ENCODE measurements around the gene DDAH2.

DDAH2 gene

DNA sequence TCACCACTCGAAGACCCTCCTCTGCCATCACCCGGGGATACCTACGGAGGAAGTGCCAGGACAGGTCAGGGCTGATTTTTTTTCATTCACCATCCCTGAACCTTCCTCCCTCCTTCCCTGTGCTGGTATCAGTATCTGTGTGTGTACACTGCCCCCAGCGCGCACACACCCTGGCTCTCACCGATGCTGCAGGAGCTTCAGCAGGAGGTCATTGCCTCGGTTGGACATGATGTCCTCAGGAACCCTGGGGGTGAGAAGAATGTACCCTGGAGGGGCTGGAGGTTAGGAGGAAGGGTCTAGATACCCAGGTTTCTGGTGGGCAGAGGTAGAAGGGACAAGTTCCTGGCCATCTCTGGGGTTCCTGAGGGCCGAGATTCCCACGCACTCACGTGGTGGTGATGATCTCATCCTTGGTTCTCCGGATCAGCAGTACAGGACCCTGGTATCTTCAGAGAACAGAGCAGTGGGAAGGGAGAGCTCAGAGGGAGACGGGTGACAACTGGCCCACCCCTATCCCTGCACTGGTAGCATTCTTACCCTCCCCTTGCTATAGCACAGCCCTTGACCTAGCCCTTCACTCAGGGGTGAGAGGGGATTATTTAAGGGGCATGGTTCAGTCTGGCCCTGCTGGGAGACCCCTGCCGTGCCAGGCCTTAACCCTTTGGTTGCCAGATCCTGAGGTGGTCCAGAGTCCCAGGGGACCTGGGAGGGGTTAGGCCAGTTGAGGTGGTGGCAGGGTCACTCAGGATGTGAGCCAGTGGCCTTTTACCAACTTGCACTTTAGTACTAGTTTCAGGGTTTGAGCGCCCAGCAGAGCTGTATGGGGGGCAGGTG, 41.0 kb downstream of the DDAH2 start:
- no peak for DNase-seq

DNA sequence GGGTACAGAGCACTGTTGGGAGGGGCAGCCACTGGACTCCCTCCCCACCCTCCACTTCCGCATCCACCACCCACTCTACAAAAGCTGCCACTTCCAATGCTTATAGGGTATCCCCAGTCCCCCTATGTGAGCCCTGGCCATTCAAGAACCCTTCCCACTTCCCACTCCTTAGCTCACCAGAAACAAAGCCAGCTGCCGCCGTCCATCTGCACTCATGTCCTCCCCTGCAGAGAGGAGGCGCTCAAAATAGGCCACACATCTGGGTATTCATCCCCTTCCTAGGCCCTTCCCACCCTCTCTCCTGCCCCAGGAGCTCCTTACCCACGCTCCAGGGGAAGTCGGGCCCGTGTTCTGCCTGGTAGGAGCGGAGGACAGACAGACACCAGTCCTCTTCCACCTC, 41.8 kb downstream of the DDAH2 start:
- DNase-seq, result no peak

- DNase-seq, result no peak
Measured at GRCh38 chr6:31686483-31686882, 42.6 kb downstream of the DDAH2 start.

GRCh38 chr6:31683591-31683990, 45.5 kb downstream of the DDAH2 start:
- no peak for DNase-seq

GRCh38 chr6:31681135-31681671, 47.9 kb downstream of the DDAH2 start:
- peak; percentile 54 to 63 for DNase-seq

DNA sequence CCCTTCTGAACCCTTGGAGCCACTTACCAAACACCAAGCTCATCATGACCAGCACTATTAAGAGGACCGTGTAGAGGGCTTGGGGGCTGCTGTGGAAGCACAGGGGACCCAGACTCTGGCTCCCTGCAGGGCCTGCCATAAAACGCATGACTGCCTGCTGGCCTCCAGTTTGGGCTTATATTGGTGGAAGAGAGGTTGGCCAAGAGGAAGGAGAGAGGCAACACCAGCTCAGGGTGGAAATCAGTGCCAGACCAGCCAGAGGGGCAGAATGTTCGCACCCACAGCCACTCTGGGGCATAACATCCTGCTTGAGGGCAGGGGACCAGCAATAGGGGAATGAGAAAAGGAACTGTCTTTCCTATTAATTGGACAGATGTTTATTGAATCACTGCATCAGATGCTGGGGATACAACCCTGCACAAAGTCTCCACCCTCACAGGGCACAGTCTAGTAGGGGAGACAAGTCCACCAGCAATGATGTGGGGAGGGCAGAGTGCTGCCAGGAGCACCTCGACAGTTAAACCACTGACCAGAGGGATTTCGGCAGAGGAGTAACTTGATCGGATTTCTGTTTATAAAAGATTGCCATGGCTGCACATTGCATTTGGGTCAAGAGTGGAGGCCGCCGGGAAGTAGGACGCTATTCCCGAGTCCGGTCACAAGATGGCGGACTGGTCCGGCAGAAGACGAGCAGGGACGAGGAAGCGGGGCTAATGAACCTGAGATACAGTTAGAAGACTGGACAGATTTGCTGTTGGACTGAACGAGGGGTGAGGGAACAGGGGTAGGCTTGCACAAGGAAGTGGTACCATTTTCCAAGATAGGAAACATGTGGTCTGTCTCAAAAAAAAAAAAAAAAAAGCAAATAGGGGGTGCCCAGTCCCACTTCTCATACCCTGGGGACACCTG, 48.6 kb downstream of the DDAH2 start, which contains the start of gene LY6G5C:
LY6G5C (minus strand) TSS at position 842 of the 909 bp plus-strand sequence; CDS start at position 148, 694 bp downstream.
- peak; percentile 67 for DNase-seq

- no peak for DNase-seq
Measured at GRCh38 chr6:31677955-31678354, 51.1 kb downstream of the DDAH2 start.
